GM21825 (cell line): Measurements from ENCODE around the gene HEATR5A.
"Not testable (repeated sequence)": the region's sequence is repeated elsewhere in the genome, so short reads cannot be mapped to it uniquely, and the experiment has no call there.

Source experiments
- ATAC-seq: cut with Tn5 transposase; IDR thresholded peaks from one replicate; pipeline ENCODE4 v1.9.1; 2021; ENCODE audit warnings: mild to moderate bottlenecking, moderate library complexity; ENCODE audit not compliant: unreplicated experiment

HEATR5A gene

DNA sequence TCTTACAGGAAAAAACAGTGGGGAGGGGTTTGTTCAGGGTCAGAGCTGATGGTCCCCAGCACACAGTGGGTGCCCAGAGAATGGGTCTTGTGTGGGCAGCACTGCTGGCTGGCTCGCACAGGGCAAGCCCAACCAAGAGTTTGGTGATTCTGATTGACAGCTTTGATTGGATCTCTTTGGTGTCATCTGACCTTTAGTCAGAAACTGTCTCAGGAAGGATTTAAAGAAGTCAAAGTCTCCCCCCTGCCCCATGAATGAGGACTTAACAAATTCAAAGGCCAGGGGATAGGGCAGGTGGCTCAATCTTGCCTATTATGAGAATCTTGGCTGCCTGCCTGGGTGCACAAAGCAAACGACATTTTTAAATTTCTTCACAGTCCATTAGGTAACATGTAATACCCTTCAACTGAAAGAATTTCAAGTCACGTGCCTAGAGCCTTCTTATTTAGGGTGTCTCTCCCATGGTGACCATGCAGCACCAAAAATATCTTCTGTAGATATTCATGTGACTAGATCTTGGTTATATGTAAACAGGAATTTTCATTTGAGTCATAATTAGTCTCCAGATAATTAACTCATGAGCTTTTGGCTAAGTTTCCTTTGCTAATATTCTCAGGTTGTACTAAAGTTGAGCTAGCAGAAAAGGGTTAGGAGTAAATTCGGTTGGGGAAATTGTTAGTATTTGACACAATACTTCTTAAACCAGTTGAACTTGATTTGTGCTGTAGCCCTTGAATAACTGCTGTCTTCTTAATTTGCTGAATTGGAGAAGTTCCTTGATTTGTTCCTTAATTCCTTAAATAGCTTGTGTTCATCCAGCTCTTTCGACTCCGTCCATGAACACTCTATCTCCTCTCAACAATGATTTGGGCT lies 158.3 kb downstream of the HEATR5A start:
- no peak for ATAC-seq

GRCh38 chr14:31261523-31261858 lies 158.9 kb downstream of the HEATR5A start:
- no peak for ATAC-seq

GRCh38 chr14:31259040-31259435 lies 161.3 kb downstream of the HEATR5A start:
- not testable (repeated sequence) for ATAC-seq

- ATAC-seq, result no peak
Observed at GRCh38 chr14:31258427-31259039, 161.8 kb downstream of the HEATR5A start.

- ATAC-seq, result not testable (repeated sequence)
Observed at GRCh38 chr14:31257554-31258426, 162.6 kb downstream of the HEATR5A start.

DNA sequence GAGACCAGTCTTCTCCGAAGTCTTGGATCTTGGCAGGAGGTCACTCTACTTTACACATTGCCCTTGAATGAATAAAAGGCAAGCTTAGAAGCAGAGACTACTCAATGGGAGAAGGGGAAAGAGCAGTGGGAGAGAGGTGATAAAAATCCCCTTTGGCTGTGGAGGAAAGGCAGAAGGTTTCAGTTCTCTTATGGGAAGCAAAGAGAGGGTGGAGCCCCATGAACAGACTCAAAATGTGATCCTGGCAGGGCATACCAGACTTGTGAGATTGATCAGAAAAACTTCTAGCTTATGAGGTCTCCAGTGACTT lies 163.2 kb downstream of the HEATR5A start:
- no peak for ATAC-seq

GRCh38 chr14:31256534-31257243 lies 163.7 kb downstream of the HEATR5A start:
- ATAC-seq, result no peak

DNA sequence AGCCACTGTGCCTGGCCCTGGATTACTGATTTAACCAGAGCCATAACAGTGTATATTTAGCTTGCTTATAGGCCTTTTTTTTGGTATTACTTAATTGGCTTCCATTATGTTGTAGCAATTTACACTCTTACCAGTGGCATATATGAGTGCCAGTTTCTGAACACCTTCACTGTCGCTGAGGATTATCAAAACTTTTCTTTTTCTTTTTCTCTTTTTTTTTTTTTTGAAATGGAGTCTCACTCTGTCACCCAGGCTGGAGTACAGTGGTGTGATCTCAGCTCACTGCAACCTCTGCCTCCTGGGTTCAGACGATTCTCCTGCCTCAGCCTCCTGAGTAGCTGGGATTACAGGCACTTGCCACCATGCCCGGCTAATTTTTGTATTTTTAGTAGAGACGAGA lies 164.4 kb downstream of the HEATR5A start:
- ATAC-seq, result not testable (repeated sequence)

GRCh38 chr14:31255286-31255685 lies 165.1 kb downstream of the HEATR5A start:
- ATAC-seq, result no peak

DNA sequence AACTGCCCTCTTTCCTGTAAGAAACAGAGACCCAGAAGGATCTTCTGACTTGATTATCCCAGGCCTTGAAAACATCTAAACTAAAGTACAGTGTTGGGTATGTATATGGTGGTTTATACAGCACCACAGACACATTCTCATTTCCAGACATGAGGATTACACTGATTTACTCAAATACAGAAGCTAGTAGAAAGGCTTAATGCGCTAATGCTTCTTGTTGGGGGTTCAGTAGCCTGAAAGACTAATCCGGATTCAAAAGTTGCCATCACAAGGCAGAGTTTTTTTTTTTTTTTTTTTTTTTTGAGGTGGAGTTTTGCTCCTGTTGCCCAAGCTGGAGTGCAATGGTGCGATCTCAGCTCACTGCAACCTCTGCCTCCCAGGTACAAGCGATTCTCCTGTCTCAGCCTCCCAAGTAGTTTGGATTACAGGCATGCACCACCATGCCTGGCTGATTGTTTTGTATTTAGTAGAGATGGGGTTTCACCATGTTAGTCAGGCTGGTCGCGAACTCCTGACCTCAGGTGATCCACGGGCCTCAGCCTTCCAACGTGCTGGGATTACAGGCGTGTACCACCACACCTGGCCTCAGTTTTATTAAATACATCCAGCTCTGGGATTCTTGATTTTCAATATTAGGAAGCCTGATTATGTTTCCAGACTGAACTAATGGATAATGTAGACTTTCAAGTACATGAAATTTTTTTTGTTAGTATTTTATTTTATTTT lies 166.4 kb downstream of the HEATR5A start:
- ATAC-seq, result no peak

DNA sequence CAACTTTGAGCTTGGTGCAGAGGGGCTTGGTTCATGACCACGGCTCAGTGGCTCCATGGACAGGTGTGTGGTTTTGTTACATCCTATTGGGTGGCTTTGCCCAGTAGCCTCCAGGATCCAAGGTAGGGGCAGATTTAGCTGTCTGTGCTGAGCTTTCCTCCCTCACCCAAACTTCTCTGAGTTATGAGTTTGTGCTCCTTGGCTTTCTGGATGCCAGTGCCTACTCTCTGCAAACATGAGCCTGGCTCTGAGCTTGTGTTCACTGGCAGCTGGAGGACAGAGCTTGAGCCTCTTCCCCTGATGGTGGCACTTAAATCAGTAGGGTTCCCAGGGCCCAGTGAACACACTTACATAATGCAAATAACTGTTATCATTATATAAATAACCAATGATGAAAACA lies 167.5 kb downstream of the HEATR5A start:
- ATAC-seq, result no peak

GRCh38 chr14:31251028-31251958 lies 169.1 kb downstream of the HEATR5A start:
- no peak for ATAC-seq

GRCh38 chr14:31244626-31245025 lies 175.7 kb downstream of the HEATR5A start:
- no peak for ATAC-seq

GRCh38 chr14:31243860-31244259 lies 176.5 kb downstream of the HEATR5A start:
- ATAC-seq, result no peak

- not testable (repeated sequence) for ATAC-seq
Observed at GRCh38 chr14:31242161-31242940, 178.0 kb downstream of the HEATR5A start.
